HEK293T (cell line): ENCODE results near the gene WFDC5.

Source experiments
- ARNT ChIP-seq: fragments of 450-650 bp; IDR thresholded peaks from 2 replicates; pipeline ENCODE4 v1.6.1; 2017; ENCODE audit warnings: mild to moderate bottlenecking
- BHLHE40 ChIP-seq: fragments of 450-650 bp; IDR thresholded peaks from 2 replicates; pipeline ENCODE4 v1.6.1; 2016; ENCODE audit warnings: mild to moderate bottlenecking, moderate library complexity, borderline replicate concordance
- CTBP1 ChIP-seq: fragments of 450-650 bp; IDR thresholded peaks from 2 replicates; pipeline ENCODE4 v1.6.1; 2016; ENCODE audit warnings: borderline replicate concordance
- ELF4 ChIP-seq: fragments of 450-650 bp; IDR thresholded peaks from 2 replicates; pipeline ENCODE4 v1.6.1; 2017; ENCODE audit warnings: antibody characterized with exemption
- FOXA1 ChIP-seq: fragments of 450-650 bp; IDR thresholded peaks from 2 replicates; pipeline ENCODE4 v1.6.1; 2016; ENCODE audit warnings: mild to moderate bottlenecking
- FOXM1 ChIP-seq: fragments of 450-650 bp; IDR thresholded peaks from 2 replicates; pipeline ENCODE4 v1.6.1; 2017; ENCODE audit warnings: mild to moderate bottlenecking, borderline replicate concordance
- LEF1 ChIP-seq: fragments of 450-650 bp; IDR thresholded peaks from 2 replicates; pipeline ENCODE4 v1.6.1; 2017; ENCODE audit warnings: mild to moderate bottlenecking, borderline replicate concordance
- NFRKB ChIP-seq: fragments of 450-650 bp; IDR thresholded peaks from 2 replicates; pipeline ENCODE4 v1.6.1; 2016; ENCODE audit warnings: mild to moderate bottlenecking, moderate library complexity
- SP1 ChIP-seq: fragments of 450-650 bp; IDR thresholded peaks from 2 replicates; pipeline ENCODE4 v1.6.1; 2017
- SUZ12 ChIP-seq: fragments of 450-650 bp; IDR thresholded peaks from 2 replicates; pipeline ENCODE4 v1.6.1; 2016; ENCODE audit warnings: mild to moderate bottlenecking
- TARDBP ChIP-seq: fragments of 450-650 bp; IDR thresholded peaks from 2 replicates; pipeline ENCODE4 v1.6.1; 2016

- TF ChIP-seq CTBP1: no peak
- no peak for TF ChIP-seq SUZ12
- no peak for TF ChIP-seq NFRKB
- TF ChIP-seq ELF4: no peak
- no peak for TF ChIP-seq TARDBP
- TF ChIP-seq SP1: no peak
- TF ChIP-seq FOXA1: no peak
- no peak for TF ChIP-seq ARNT
- no peak for TF ChIP-seq BHLHE40
- TF ChIP-seq LEF1: no peak
- TF ChIP-seq FOXM1: no peak
These were observed 14.3 kb downstream of the WFDC5 start, which contains the start of gene KCNS1 for GRCh38 chr20:45100563-45101245.
